ENCODE results near the gene POR.

DNA sequence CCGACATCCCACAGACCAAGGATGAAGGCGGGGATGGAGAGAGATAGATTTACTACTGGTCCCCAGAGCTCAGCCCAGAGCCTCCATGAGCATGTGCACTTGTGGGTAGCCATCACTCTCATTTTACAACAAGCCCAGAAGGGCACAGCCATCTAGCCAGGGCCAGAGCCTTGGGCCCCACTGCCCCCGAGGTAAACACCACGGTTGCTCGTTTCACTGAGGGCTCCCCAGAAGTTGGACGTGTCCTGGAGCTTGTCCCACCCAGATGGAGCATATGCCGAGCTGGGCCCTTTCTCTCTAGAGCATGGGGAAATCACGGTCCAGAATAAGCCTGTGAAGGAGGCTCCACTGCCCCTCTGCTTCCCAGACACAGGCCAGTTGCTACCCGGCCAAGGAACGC, 88.4 kb downstream of the POR start:
- TF ChIP-seq EZH2 (IDR thresholded peaks at IDR 0.05; ENCODE audit: borderline replicate concordance, insufficient read depth, low read length, poor library complexity, severe bottlenecking): no peak
- TF ChIP-seq, protein P1, sequence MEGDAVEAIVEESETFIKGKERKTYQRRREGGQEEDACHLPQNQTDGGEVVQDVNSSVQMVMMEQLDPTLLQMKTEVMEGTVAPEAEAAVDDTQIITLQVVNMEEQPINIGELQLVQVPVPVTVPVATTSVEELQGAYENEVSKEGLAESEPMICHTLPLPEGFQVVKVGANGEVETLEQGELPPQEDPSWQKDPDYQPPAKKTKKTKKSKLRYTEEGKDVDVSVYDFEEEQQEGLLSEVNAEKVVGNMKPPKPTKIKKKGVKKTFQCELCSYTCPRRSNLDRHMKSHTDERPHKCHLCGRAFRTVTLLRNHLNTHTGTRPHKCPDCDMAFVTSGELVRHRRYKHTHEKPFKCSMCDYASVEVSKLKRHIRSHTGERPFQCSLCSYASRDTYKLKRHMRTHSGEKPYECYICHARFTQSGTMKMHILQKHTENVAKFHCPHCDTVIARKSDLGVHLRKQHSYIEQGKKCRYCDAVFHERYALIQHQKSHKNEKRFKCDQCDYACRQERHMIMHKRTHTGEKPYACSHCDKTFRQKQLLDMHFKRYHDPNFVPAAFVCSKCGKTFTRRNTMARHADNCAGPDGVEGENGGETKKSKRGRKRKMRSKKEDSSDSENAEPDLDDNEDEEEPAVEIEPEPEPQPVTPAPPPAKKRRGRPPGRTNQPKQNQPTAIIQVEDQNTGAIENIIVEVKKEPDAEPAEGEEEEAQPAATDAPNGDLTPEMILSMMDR (IDR thresholded peaks at IDR 0.05; ENCODE audit: poor library complexity, severe bottlenecking): no peak
- TF ChIP-seq POLR2AphosphoS5 (IDR thresholded peaks at IDR 0.05): no peak
- no peak for TF ChIP-seq RAD21 (conservative IDR thresholded peaks at IDR 0.05)
- TF ChIP-seq, protein P2, sequence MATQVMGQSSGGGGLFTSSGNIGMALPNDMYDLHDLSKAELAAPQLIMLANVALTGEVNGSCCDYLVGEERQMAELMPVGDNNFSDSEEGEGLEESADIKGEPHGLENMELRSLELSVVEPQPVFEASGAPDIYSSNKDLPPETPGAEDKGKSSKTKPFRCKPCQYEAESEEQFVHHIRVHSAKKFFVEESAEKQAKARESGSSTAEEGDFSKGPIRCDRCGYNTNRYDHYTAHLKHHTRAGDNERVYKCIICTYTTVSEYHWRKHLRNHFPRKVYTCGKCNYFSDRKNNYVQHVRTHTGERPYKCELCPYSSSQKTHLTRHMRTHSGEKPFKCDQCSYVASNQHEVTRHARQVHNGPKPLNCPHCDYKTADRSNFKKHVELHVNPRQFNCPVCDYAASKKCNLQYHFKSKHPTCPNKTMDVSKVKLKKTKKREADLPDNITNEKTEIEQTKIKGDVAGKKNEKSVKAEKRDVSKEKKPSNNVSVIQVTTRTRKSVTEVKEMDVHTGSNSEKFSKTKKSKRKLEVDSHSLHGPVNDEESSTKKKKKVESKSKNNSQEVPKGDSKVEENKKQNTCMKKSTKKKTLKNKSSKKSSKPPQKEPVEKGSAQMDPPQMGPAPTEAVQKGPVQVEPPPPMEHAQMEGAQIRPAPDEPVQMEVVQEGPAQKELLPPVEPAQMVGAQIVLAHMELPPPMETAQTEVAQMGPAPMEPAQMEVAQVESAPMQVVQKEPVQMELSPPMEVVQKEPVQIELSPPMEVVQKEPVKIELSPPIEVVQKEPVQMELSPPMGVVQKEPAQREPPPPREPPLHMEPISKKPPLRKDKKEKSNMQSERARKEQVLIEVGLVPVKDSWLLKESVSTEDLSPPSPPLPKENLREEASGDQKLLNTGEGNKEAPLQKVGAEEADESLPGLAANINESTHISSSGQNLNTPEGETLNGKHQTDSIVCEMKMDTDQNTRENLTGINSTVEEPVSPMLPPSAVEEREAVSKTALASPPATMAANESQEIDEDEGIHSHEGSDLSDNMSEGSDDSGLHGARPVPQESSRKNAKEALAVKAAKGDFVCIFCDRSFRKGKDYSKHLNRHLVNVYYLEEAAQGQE (IDR thresholded peaks at IDR 0.05; ENCODE audit: borderline replicate concordance): no peak
- no peak for TF ChIP-seq TAF1 (IDR thresholded peaks at IDR 0.05; ENCODE audit: low read depth)
- TF ChIP-seq SMC3 (conservative IDR thresholded peaks at IDR 0.05; ENCODE audit: poor library complexity): no peak

Data from neural cell (in vitro differentiated cells).